ENCODE results near the gene TOP3A.

GRCh38 chr17:18324140-18325050 is 9.6 kb upstream of the TOP3A start:
- TF ChIP-seq, protein P1, sequence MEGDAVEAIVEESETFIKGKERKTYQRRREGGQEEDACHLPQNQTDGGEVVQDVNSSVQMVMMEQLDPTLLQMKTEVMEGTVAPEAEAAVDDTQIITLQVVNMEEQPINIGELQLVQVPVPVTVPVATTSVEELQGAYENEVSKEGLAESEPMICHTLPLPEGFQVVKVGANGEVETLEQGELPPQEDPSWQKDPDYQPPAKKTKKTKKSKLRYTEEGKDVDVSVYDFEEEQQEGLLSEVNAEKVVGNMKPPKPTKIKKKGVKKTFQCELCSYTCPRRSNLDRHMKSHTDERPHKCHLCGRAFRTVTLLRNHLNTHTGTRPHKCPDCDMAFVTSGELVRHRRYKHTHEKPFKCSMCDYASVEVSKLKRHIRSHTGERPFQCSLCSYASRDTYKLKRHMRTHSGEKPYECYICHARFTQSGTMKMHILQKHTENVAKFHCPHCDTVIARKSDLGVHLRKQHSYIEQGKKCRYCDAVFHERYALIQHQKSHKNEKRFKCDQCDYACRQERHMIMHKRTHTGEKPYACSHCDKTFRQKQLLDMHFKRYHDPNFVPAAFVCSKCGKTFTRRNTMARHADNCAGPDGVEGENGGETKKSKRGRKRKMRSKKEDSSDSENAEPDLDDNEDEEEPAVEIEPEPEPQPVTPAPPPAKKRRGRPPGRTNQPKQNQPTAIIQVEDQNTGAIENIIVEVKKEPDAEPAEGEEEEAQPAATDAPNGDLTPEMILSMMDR (IDR thresholded peaks at IDR 0.05; ENCODE audit: low read length), result no peak
- TF ChIP-seq EZH2 (IDR thresholded peaks at IDR 0.05; ENCODE audit: borderline replicate concordance, low read length), result no peak
